ENCODE results near the gene LYST. TPM values are rescaled to one million over a fixed set of nuclear protein-coding genes. Genes with fewer than 3 reads are reported as not detected.

The LYST gene
- total and polyA plus RNA-seq, 2 donors (not counting 3 experiments of a cell fraction or from before 2014, with no cell fraction given), result 3.1 to 9.6 TPM

DNA sequence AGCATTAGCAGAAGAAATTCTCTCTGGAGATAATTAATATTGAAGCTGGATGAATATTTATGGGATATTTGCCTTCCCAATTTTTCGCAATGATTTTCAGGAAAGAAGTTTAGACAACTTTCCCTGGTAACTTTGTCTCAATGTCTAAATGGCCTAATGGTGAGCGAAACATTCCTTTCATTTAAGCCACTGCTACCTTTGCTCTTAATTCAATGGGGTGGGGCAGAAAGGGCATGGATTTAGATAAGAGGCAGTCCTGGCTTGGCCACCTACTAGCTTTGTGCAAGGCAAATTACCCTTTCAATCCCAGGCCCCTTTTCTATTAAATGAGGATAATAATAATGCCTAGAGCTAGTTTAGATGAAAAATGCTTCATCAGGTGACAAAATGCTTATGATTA lies 27.1 kb upstream of the LYST start:
- intact Hi-C loops (cut with micrococcal nuclease) (no loop called here), dilution Hi-C loops (cut with MboI; ENCODE audit: extremely low pct_ligation_motif_present, low sequenced_read_pairs) (no loop called here)
- H3K9ac ChIP-seq (replicated peaks; ENCODE audit: extremely low read depth, insufficient read depth, low read length), result no peak overlapping the region
- DNase-seq (ENCODE audit: low read depth, low spot score), result no peak
- CTCF ChIA-PET, result interaction anchor here (3.0 kb wide), 1 partner anchor 78 kb away, joined by 18 read pairs; no protein-coding TSS in a partner anchor
- no TSS peak for BruUV-seq (replicated peaks)
- H3K9me3 ChIP-seq (replicated peaks; ENCODE audit: control insufficient read depth, insufficient read depth, low read length), result no peaks in the 10 kb centered on the region
- no peaks in the 10 kb centered on the region for H3K27me3 ChIP-seq (ENCODE audit: control insufficient read depth in 2 of 2, insufficient read depth in 2 of 2, low read length in 2 of 2)
- TF ChIP-seq, protein P1, sequence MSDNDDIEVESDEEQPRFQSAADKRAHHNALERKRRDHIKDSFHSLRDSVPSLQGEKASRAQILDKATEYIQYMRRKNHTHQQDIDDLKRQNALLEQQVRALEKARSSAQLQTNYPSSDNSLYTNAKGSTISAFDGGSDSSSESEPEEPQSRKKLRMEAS (IDR thresholded peaks at IDR 0.05; ENCODE audit: insufficient read depth, insufficient read length), result no peak
- TF ChIP-seq JUN (IDR thresholded peaks at IDR 0.05; ENCODE audit: borderline replicate concordance, insufficient read depth, insufficient read length, low read depth), result no peak
- TF ChIP-seq FOS (IDR thresholded peaks at IDR 0.05; ENCODE audit: borderline replicate concordance, insufficient read depth, low read length), result no peak
- no peak for TF ChIP-seq GATA2 (IDR thresholded peaks at IDR 0.05; ENCODE audit: insufficient read depth, insufficient read length, low read depth, low read length)
- TF ChIP-seq POLR2A (IDR thresholded peaks at IDR 0.05; ENCODE audit: low read depth, low read length), result no peak
- TF ChIP-seq, protein P2, sequence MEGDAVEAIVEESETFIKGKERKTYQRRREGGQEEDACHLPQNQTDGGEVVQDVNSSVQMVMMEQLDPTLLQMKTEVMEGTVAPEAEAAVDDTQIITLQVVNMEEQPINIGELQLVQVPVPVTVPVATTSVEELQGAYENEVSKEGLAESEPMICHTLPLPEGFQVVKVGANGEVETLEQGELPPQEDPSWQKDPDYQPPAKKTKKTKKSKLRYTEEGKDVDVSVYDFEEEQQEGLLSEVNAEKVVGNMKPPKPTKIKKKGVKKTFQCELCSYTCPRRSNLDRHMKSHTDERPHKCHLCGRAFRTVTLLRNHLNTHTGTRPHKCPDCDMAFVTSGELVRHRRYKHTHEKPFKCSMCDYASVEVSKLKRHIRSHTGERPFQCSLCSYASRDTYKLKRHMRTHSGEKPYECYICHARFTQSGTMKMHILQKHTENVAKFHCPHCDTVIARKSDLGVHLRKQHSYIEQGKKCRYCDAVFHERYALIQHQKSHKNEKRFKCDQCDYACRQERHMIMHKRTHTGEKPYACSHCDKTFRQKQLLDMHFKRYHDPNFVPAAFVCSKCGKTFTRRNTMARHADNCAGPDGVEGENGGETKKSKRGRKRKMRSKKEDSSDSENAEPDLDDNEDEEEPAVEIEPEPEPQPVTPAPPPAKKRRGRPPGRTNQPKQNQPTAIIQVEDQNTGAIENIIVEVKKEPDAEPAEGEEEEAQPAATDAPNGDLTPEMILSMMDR (IDR thresholded peaks at IDR 0.05; ENCODE audit: extremely low read depth in 1 of 2, insufficient read depth in 1 of 2, low read depth in 1 of 2, low read length in 2 of 2), result no peak
- no peak for TF ChIP-seq EZH2 (IDR thresholded peaks at IDR 0.05; ENCODE audit: borderline replicate concordance, low read depth, low read length, severe bottlenecking)
- TF ChIP-seq POLR2AphosphoS5 (IDR thresholded peaks at IDR 0.05; ENCODE audit: insufficient read depth, low read depth, low read length), result no peak
- TF ChIP-seq MYC (IDR thresholded peaks at IDR 0.05; ENCODE audit: low read depth, low read length), result no peak
- no peaks in the 10 kb centered on the region for H3K79me2 ChIP-seq (ENCODE audit: control insufficient read depth, insufficient read depth, low read length)
- H3K27ac ChIP-seq (ENCODE audit: insufficient read depth, low read depth, low read length), result no peak overlapping the region
- H3K36me3 ChIP-seq (ENCODE audit: control insufficient read depth in 2 of 2, extremely low read depth in 1 of 2, insufficient read depth in 2 of 2, low read length in 2 of 2), result no peaks in the 10 kb centered on the region
- H3K4me3 ChIP-seq (replicated peaks in 1 of 3; ENCODE audit: insufficient read depth in 1 of 3, low read depth in 1 of 3, low read length in 3 of 3), result no peak overlapping the region
- no peak overlapping the region for H3K4me2 ChIP-seq (ENCODE audit: insufficient read depth, low read length)
- H3K9me1 ChIP-seq (replicated peaks; ENCODE audit: control insufficient read depth, extremely low read depth, insufficient read depth, low read length), result no peaks in the 10 kb centered on the region
- no peak overlapping the region for H2AFZ ChIP-seq (ENCODE audit: low read depth, low read length)
- no peaks in the 10 kb centered on the region for H3K4me1 ChIP-seq (ENCODE audit: control insufficient read depth, extremely low read depth, insufficient read depth, low read length)
- FAIRE-seq, result peak; percentile 40
- no peaks in the 10 kb centered on the region for H4K20me1 ChIP-seq (replicated peaks; ENCODE audit: control insufficient read depth, extremely low read depth, insufficient read depth, low read length)
- POLR2A ChIA-PET, result no interaction called here
